Astrocyte of the cerebellum (primary cell): Measurements from ENCODE around the gene NHSL1.
"Not testable (repeated sequence)": the region's sequence is repeated elsewhere in the genome, so short reads cannot be mapped to it uniquely, and the experiment has no call there.

Experiments
- DNase-seq: peaks from one replicate; pipeline ENCODE4 v3.0.0-alpha.2; 2011; ENCODE audit warnings: low read depth
- H3K4me3 ChIP-seq: 2 replicates; pipeline ENCODE4 v1.5.1; 2011; ENCODE audit warnings: mild to moderate bottlenecking, low read depth, low read length, moderate library complexity
- in situ Hi-C: cut with HindIII; loops from 2 replicates; pipeline ENCODE4 v1.10.0; 2017; ENCODE audit warnings: low sequenced_read_pairs
- TF ChIP-seq, protein P1 (sequence below): IDR thresholded peaks from 2 replicates; pipeline ENCODE4 v1.5.1; 2012; ENCODE audit warnings: low read length, low read depth, moderate library complexity, mild to moderate bottlenecking; ENCODE audit errors: missing control alignments

Gene NHSL1

DNA sequence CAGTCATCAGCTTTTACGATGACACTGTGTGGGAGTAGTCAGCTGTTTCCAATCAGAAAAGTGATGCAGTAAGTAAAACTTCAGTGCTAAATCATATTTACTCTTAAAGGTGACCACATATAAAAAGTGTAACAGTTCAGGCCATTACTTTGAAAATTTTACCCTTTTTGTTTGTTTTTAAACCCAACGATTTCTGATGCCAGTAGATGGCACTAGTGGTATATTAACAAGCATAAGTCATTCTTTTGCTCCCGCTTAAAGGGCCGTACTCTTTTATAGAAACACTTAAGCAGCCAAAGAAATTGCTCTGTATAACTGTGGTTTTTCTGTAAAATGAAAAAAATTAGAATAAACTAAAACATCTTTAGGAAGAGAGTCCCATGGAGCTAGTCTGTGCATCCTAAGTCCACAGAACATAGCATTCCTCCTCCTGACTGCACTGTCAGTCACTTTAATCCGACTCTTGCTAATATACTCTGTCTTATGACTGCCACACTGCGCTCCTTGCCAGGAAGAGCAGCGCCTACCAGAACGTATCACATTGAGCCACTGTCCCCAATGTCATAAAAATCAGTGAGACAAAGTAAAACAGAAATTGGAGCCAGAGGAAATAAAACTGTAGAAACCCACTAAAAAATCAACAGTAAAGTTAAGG, 70.2 kb downstream of the NHSL1 start:
- peak; percentile 73 for DNase-seq
- TF ChIP-seq, protein P1, sequence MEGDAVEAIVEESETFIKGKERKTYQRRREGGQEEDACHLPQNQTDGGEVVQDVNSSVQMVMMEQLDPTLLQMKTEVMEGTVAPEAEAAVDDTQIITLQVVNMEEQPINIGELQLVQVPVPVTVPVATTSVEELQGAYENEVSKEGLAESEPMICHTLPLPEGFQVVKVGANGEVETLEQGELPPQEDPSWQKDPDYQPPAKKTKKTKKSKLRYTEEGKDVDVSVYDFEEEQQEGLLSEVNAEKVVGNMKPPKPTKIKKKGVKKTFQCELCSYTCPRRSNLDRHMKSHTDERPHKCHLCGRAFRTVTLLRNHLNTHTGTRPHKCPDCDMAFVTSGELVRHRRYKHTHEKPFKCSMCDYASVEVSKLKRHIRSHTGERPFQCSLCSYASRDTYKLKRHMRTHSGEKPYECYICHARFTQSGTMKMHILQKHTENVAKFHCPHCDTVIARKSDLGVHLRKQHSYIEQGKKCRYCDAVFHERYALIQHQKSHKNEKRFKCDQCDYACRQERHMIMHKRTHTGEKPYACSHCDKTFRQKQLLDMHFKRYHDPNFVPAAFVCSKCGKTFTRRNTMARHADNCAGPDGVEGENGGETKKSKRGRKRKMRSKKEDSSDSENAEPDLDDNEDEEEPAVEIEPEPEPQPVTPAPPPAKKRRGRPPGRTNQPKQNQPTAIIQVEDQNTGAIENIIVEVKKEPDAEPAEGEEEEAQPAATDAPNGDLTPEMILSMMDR, result peak; percentile 41
- no peak overlapping the region for H3K4me3 ChIP-seq
- in situ Hi-C loops, result no loop called here

DNA sequence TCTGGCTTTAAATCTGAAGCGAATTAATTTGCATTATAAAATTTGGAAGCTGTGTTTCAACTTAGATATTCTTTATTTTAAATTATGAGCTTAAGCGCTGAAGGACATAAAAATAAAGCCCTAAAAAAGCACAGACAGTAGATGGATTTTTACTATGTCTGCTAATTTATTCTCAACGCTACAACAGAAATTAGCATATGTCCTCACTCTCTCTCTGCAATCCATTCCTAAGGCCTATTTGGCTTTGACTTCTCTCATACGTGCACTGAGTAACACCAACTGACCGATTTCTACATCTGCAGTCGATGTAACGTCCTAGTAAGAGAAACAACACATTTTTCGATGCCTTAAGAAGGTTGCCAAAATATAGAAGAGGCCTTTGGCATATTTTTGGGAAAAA, 71.6 kb downstream of the NHSL1 start:
- DNase-seq, result no peak
- TF ChIP-seq, protein P1, result no peak
- in situ Hi-C loops, result no loop called here
- H3K4me3 ChIP-seq, result no peak overlapping the region

- H3K4me3 ChIP-seq, result no peak overlapping the region
- TF ChIP-seq, protein P1, result no peak
- no peak for DNase-seq
- in situ Hi-C loops, result no loop called here
Measured at GRCh38 chr6:138426500-138427123, 72.7 kb downstream of the NHSL1 start.

GRCh38 chr6:138425256-138425655, 74.0 kb downstream of the NHSL1 start:
- DNase-seq, H3K4me3 ChIP-seq, in situ Hi-C loops: not testable (repeated sequence)

GRCh38 chr6:138424004-138424904, 75.0 kb downstream of the NHSL1 start:
- H3K4me3 ChIP-seq, result no peak overlapping the region
- DNase-seq, result no peak
- in situ Hi-C loops, result loop anchor here (25.0 kb wide), 1 partner anchor 338 kb away; the partner anchor contains the start of gene CCDC28A

GRCh38 chr6:138422861-138423260, 76.4 kb downstream of the NHSL1 start:
- TF ChIP-seq, protein P1, result no peak
- H3K4me3 ChIP-seq, result no peak overlapping the region
- no peak for DNase-seq
- in situ Hi-C loops, result loop anchor here (25.0 kb wide), 1 partner anchor 339 kb away; the partner anchor contains the start of gene CCDC28A

More at GRCh38 chr6:138424004-138424904, 75.0 kb downstream of the NHSL1 start:
- TF ChIP-seq, protein P1, result no peak

DNA sequence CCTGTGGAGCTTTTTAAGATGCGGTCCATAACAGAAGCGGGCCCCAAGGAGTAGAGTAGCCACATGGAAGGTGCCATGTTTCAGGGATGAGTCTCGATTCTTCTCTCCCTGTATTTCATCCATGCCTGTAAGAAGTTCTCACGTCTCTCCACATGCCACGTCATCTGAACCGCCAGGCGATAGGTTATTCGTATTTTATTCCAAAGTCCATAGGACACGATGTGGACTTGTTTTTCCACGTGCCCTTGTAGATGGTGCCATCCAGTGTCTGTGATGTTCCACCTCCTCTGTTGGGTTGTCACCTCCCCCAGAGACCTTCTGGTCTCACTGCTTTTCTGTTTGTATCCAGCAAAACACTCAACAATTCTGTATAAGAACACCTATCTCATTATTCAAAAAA, 77.7 kb downstream of the NHSL1 start:
- no peak overlapping the region for H3K4me3 ChIP-seq
- no peak for DNase-seq
- in situ Hi-C loops, result loop anchor here (25.0 kb wide), 1 partner anchor 341 kb away; the partner anchor contains the start of gene CCDC28A
- TF ChIP-seq, protein P1, result no peak
